Measurements from ENCODE around the gene TMEM131.

TMEM131 gene

DNA sequence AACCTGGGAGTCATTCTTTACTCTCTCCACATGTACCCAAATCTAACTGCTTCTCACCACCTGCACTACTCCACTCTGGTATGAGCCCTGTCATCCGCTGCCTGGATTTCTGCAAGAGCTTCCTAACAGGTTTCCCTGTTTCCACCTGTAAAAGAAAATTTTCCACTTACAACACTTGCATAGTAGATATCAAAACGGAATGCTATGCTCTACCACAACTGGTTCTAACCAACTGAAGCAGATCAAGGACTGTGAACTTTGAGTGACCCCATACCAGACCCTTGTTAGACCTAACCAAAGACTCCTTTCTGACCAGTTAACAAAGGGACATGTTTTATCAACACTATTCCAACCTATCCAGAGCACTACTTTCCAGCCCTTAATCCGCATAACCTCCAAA is 3.8 kb upstream of the TMEM131 start:
- in situ Hi-C loops (cut with HindIII; ENCODE audit: low sequenced_read_pairs): no loop called here
- TF ChIP-seq, protein P1, sequence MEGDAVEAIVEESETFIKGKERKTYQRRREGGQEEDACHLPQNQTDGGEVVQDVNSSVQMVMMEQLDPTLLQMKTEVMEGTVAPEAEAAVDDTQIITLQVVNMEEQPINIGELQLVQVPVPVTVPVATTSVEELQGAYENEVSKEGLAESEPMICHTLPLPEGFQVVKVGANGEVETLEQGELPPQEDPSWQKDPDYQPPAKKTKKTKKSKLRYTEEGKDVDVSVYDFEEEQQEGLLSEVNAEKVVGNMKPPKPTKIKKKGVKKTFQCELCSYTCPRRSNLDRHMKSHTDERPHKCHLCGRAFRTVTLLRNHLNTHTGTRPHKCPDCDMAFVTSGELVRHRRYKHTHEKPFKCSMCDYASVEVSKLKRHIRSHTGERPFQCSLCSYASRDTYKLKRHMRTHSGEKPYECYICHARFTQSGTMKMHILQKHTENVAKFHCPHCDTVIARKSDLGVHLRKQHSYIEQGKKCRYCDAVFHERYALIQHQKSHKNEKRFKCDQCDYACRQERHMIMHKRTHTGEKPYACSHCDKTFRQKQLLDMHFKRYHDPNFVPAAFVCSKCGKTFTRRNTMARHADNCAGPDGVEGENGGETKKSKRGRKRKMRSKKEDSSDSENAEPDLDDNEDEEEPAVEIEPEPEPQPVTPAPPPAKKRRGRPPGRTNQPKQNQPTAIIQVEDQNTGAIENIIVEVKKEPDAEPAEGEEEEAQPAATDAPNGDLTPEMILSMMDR (IDR thresholded peaks at IDR 0.05; ENCODE audit: low read depth, low read length): no peak
- no peak for DNase-seq (ENCODE audit: low read depth, low spot score)
- no peak overlapping the region for H3K4me3 ChIP-seq (ENCODE audit: low read depth, low read length)

DNA sequence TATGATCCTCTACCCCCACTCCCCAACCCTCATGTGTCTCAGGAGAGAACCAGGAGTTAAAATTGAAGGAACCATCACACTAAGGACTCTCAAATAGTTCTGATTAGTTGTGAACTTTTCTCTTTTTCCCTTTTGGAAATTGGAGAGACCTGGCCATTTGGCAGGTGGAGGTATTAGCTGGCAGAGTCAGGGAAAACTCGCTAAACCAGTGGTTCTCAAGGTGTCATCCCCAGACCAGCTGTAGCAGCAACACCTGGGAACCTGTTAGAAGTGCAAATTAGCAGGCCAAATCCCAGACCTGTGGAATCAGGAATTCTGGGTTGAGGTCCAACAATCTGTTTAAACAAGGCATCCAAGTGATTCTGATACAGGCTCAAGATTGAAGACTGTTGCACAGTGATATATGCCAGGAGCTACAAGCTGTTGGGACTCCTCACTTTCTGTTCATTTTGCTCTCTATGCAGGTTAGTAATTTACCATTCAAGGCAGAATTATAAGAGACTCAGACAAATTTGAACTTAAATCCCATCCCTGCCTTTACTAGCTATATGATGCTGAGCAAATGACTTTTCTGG is 2.8 kb upstream of the TMEM131 start:
- in situ Hi-C loops (cut with HindIII; ENCODE audit: low sequenced_read_pairs): no loop called here
- no peak overlapping the region for H3K4me3 ChIP-seq (ENCODE audit: low read depth, low read length)
- TF ChIP-seq, protein P1 (IDR thresholded peaks at IDR 0.05; ENCODE audit: low read depth, low read length): no peak
- DNase-seq (ENCODE audit: low read depth, low spot score): no peak

DNA sequence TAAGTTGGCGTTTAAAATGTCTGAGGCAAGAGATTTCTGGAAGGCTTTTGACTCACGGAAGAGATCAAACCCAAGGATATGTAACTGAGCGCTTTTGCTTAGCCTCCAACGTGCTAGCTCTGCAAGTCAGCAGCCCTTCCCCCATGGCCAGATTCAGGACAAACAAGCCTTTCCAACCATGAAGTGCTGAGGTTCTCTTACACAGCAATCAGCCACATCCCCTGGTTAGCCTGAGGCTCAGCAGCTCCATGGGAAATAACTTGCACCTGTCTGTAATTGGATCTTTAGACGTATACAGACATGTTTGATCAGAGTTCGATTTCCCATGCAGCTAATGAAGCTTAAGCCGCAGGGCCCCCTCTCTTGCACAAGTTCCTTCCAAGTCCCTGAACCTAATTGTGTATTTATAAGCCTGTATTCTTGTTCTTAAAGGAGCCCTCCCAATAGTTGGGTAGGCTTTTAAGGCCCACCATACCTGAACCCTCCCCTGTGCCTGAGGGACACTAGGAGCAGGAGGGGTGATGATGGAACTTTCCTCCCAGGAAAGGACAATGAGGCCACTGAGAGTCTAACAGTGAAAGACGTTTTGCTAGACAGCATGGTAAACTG is 2.1 kb upstream of the TMEM131 start:
- DNase-seq (ENCODE audit: low read depth, low spot score): no peak
- TF ChIP-seq, protein P1 (IDR thresholded peaks at IDR 0.05; ENCODE audit: low read depth, low read length): no peak
- H3K4me3 ChIP-seq (ENCODE audit: low read depth, low read length): no peak overlapping the region
- in situ Hi-C loops (cut with HindIII; ENCODE audit: low sequenced_read_pairs): no loop called here

DNA sequence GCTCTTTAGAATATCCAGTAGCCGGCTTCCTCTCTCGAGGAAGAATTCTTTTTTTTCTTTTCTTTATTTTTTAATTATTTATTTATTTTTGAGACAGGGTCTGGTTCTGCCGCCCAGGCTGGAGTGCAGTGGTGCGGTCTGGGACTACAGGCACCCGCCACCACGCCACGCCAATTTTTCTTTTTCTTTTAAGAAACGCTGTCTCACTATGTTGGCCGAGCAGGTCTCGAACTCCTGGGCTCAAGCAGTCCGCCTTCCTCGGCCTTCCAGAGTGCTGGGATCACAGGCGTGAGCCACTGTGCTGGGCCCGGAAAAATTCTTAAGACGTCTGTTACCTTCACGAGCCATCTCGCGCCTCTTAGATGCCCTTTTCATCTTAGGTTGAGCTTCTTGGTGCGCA is 931 bp upstream of the TMEM131 start:
- in situ Hi-C loops (cut with HindIII; ENCODE audit: low sequenced_read_pairs): no loop called here
- H3K4me3 ChIP-seq (ENCODE audit: low read depth, low read length): peak overlapping the region; percentile 85
- DNase-seq (ENCODE audit: low read depth, low spot score): no peak
- TF ChIP-seq, protein P1 (IDR thresholded peaks at IDR 0.05; ENCODE audit: low read depth, low read length): no peak

DNA sequence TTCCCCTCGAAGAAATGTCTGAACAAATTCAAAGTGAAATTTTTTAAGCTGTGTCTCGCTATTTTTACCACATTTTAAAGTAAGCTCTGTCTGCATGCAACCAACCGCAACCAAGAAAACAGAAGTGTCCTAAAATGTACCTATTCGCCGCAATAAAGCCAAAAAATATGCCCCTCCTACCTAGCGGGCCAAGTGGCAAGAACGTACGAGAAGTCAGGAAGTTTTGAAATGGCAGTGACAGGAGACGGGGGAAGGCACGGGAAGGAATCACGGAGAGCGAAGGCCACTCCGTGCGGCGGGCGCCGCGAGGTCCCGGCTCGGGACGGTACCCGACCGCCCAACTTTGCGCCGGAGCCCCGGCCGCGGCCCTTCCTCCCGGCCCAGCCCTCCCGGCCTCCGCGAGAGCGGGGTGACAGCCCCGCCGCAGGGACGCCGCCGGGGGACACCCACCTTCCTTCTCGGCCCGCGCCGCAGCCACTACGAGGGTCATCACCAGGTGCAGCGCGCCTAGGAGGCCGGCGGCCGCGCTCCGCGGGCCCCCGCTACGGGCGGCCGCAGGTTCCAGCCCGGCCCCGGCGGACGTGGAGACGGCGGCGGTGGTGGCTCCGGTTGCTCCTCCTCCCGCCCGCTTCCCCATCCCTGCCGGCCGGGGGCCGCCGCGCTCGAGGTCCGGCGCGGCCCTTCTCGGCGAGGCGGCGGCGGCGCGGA is 568 bp downstream of the TMEM131 start:
- peak overlapping the region; percentile 85 for H3K4me3 ChIP-seq (ENCODE audit: low read depth, low read length)
- DNase-seq (ENCODE audit: low read depth, low spot score): peak; percentile 33
- TF ChIP-seq, protein P1 (IDR thresholded peaks at IDR 0.05; ENCODE audit: low read depth, low read length): no peak
- in situ Hi-C loops (cut with HindIII; ENCODE audit: low sequenced_read_pairs): no loop called here

DNA sequence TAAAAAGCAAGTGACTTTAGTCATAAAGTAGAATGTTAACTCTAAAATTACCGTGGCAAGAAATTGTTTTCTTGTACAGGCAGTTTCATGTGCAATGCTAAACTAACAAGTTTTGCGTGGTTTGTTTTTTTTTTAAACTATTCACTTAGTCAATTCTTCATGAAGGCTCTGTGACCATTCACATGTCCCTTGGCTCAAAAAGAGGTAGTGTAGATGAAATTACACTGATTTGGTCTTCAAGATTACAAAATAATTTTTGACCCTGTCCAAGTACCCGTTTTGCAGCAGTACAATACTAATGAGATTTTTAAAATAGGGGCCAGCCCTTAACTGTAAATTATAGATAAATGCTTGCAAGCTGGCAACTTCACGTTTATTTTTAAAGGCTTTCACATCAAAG is 1.3 kb downstream of the TMEM131 start:
- in situ Hi-C loops (cut with HindIII; ENCODE audit: low sequenced_read_pairs): no loop called here
- TF ChIP-seq, protein P1 (IDR thresholded peaks at IDR 0.05; ENCODE audit: low read depth, low read length): no peak
- no peak for DNase-seq (ENCODE audit: low read depth, low spot score)
- peak overlapping the region; percentile 85 for H3K4me3 ChIP-seq (ENCODE audit: low read depth, low read length)

Data from astrocyte of the spinal cord (primary cell).